Measurements from ENCODE around the gene FMO2. TPM values are rescaled to one million over a fixed set of nuclear protein-coding genes. Genes with fewer than 3 reads are reported as not detected.
A peak's percentile ranks its signal among the peaks of the same experiment; 100 is the strongest.

The FMO2 gene
- total and polyA plus RNA-seq, 10 donors = 0.26 to 4.6 (median 1.2) TPM; not detected in 1

DNA sequence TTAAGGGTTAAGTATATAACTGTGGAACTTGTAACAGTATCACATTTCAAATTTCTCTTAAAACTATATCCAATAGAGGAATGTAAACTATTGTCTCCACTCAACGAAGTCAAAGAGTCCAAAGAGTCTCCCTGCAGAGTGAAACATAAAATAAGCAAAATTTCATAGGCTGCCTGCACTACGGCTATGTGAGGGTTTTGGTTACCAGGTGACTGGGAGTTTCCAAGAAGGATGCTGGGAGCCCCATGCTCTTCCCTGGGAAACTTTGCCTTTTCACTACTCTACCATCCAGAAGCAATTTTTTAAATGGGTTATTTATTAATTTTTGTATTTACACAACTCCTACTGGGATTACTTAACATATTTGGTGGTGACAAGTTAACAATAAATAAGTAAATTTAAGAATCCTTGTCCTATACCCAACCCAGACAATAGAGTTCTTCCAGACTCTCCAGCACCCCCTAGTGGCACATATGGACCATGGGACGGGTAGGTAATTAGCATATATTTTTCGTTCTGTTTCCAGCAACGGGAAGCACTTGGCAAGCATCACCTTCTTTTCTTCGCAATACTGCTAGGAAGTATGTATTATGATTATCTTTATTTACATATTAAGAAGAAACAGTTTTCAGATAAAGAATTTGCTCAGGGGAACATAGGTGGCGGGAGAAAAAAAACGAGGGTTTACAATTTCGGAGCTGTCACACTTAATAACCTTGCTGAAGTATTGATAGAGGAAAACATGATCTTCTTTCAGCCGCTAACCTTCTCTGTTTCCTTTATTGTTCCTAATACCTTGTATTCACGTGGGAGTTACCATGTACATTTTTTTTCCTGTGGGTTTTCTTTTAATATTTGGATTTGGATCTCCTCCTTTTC lies 3.5 kb downstream of the FMO2 start:
- no peak for DNase-seq
- TF ChIP-seq, protein P1, sequence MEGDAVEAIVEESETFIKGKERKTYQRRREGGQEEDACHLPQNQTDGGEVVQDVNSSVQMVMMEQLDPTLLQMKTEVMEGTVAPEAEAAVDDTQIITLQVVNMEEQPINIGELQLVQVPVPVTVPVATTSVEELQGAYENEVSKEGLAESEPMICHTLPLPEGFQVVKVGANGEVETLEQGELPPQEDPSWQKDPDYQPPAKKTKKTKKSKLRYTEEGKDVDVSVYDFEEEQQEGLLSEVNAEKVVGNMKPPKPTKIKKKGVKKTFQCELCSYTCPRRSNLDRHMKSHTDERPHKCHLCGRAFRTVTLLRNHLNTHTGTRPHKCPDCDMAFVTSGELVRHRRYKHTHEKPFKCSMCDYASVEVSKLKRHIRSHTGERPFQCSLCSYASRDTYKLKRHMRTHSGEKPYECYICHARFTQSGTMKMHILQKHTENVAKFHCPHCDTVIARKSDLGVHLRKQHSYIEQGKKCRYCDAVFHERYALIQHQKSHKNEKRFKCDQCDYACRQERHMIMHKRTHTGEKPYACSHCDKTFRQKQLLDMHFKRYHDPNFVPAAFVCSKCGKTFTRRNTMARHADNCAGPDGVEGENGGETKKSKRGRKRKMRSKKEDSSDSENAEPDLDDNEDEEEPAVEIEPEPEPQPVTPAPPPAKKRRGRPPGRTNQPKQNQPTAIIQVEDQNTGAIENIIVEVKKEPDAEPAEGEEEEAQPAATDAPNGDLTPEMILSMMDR (IDR thresholded peaks at IDR 0.05 in 8 of 11, conservative IDR thresholded peaks at IDR 0.05 in 3 of 11) = peak; percentile 10 to 75 (median 43)
- no peak for TF ChIP-seq POLR2AphosphoS5 (IDR thresholded peaks at IDR 0.05)
- intact Hi-C loops (cut with DNase I; ENCODE audit: low total_unique reads) = no loop called here
- no peak overlapping the region for H3K4me3 ChIP-seq
- peaks cover 0 to 3% (median 0%) of the 10 kb centered on the region in 7 donors for H3K27me3 ChIP-seq (replicated peaks in 1 of 7)
- H3K27ac ChIP-seq = no peak overlapping the region
- H3K4me1 ChIP-seq = no peaks in the 10 kb centered on the region
- 42 to 58% (median 51%) methylated on average over 11 of the region's 11 CpGs for WGBS, 5 donors
- H3K36me3 ChIP-seq = no peaks in the 10 kb centered on the region
- no peaks in the 10 kb centered on the region for H3K9me3 ChIP-seq

DNA sequence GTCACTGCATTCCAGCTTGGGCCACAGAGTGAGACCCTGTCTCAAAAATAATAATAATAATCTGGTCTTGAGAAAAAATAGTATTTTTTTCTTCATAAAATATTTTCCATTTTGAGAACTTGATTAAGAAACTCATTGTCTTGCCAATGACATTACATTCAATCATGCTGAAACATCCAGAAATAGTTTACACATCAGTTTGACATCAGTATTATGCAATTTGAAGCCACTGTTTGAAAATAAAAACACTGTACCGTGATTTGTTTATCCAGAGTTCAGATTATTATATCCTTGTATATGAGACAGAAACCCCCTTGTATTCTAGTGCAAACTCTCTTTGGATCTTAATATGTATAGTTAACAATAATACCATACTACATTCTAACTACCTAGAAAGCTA lies 6.9 kb downstream of the FMO2 start:
- no peaks in the 10 kb centered on the region for H3K9me3 ChIP-seq
- no peak for DNase-seq
- 66 to 85% (median 79%) methylated on average over 1 of the region's 1 CpG for WGBS, 5 donors
- no peaks in the 10 kb centered on the region for H3K36me3 ChIP-seq
- TF ChIP-seq POLR2A (IDR thresholded peaks at IDR 0.05) = no peak
- TF ChIP-seq, protein P1 (IDR thresholded peaks at IDR 0.05 in 8 of 11, conservative IDR thresholded peaks at IDR 0.05 in 3 of 11) = no peak
- no peak for TF ChIP-seq POLR2AphosphoS5 (IDR thresholded peaks at IDR 0.05)
- no peaks in the 10 kb centered on the region for H3K4me1 ChIP-seq
- intact Hi-C loops (cut with DNase I; ENCODE audit: low total_unique reads) = no loop called here
- no peak overlapping the region for H3K4me3 ChIP-seq
- no peak overlapping the region for H3K27ac ChIP-seq
- peaks cover 0 to 3% (median 0%) of the 10 kb centered on the region in 7 donors for H3K27me3 ChIP-seq (replicated peaks in 1 of 7)

DNA sequence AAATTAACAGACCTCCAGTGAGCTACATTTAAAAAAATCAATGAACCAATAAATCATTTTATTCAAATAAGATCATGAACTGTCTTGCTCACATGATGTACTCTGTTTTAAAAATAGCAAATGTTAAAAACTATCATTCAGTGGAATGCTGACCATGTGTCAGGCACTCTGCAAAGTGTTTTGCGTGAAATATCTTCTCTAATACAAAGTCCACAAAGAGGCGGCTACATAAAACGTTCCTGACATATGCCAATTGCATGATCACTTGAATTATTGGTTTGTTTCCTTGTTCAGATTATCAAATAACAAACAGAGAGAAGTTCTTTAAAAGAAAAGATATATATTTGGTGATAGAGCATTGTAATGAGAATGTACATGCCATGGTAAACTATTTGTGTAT lies 10.7 kb downstream of the FMO2 start:
- DNase-seq = no peak
- Histone ChIP-seq H3K4me1 (no peaks in the 10 kb centered on the region), H3K27me3 (replicated peaks in 1 of 7) (no peaks in the 10 kb centered on the region), H3K9me3 (no peaks in the 10 kb centered on the region), H3K4me3 (no peak overlapping the region), H3K36me3 (no peaks in the 10 kb centered on the region), H3K27ac (no peak overlapping the region)
- intact Hi-C loops (cut with DNase I; ENCODE audit: low total_unique reads) = no loop called here
- 73 to 83% (median 83%) methylated on average over 3 of the region's 3 CpGs for WGBS, 5 donors
- no peak for TF ChIP-seq POLR2AphosphoS5 (IDR thresholded peaks at IDR 0.05)
- TF ChIP-seq, protein P1 (IDR thresholded peaks at IDR 0.05 in 8 of 11, conservative IDR thresholded peaks at IDR 0.05 in 3 of 11) = no peak
- TF ChIP-seq POLR2A (IDR thresholded peaks at IDR 0.05) = no peak

DNA sequence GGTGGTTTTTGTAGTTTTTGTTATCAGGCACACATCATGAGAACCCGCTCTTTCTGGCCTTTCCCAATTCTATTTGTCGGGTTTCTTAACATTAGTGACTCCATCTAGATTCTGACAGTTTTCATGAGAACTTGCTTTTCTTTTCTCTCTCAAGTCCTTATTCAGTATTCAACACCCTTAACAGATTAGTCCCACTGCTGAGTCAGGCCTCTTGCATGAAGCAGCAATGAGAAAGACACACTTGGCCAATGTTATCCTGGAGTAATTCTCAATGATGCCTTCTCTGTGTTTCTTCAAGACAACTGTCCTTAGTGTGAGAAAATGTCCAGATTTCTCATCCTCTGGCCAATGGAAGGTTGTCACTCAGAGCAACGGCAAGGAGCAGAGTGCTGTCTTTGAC lies 11.3 kb downstream of the FMO2 start:
- DNase-seq = no peak
- Histone ChIP-seq H3K4me3 (no peak overlapping the region), H3K27me3 (replicated peaks in 1 of 7) (no peaks in the 10 kb centered on the region), H3K27ac (no peak overlapping the region), H3K36me3 (no peaks in the 10 kb centered on the region), H3K9me3 (no peaks in the 10 kb centered on the region), H3K4me1 (no peaks in the 10 kb centered on the region)
- intact Hi-C loops (cut with DNase I; ENCODE audit: low total_unique reads) = no loop called here
- 91 to 96% (median 93%) methylated on average over 3 of the region's 3 CpGs for WGBS, 5 donors
- TF ChIP-seq POLR2AphosphoS5 (IDR thresholded peaks at IDR 0.05) (no peak), POLR2A (IDR thresholded peaks at IDR 0.05) (no peak)
- TF ChIP-seq, protein P1 (IDR thresholded peaks at IDR 0.05 in 8 of 11, conservative IDR thresholded peaks at IDR 0.05 in 3 of 11) = no peak

All from spleen (tissue), 11 donors.